HCT116 (cell line): Measurements from ENCODE around the gene GALNT14. TPM values are rescaled to one million over a fixed set of nuclear protein-coding genes. Genes with fewer than 3 reads are reported as not detected.

ENCODE experiments used
- ATAC-seq: fragments of 200-7000 bp; cut with Tn5 transposase; 2 replicates; pipeline ENCODE4 v1.9.1; 2020; ENCODE audit warnings: mild to moderate bottlenecking, moderate library complexity
- BruUV-seq: library from RNA; stranded (reverse); fragments of 400-500 nt; replicated peaks from 2 replicates; lab custom pipeline; 2021; lab: Mats Ljungman, UMichigan
- CTCF ChIA-PET: fragments of 300-600 bp; sonication (Branson Sonifier 250); formaldehyde crosslinking; loops from one replicate; lab custom pipeline; 2021; ENCODE audit warnings: antibody characterized with exemption; lab: Charles Lee
- POLR2A ChIA-PET: fragments of 300-600, 350-600 bp; sonication (Branson Sonifier 250); formaldehyde crosslinking; loops from one replicate; lab custom pipeline; 2021; ENCODE audit warnings: antibody characterized with exemption; lab: Charles Lee
- RAD21 ChIA-PET, 2 experiments: fragments of 300-600 bp; sonication (Branson Sonifier 250); formaldehyde crosslinking; loops; one replicate each; lab custom pipeline; 2023; ENCODE audit warnings: low total read pairs in 2 of 2; ENCODE audit not compliant: uncharacterized antibody in 2 of 2, unreplicated experiment in 2 of 2, low non-redundant PET in 1 of 2; lab: Charles Lee
- DNase-seq: peaks from one replicate; pipeline ENCODE4 v3.0.0-alpha.2; 2010; ENCODE audit warnings: low read depth, low spot score
- H2AFZ ChIP-seq: fragments of 200-600 bp; shearing (Covaris generic), sonication (generic); 2 replicates; pipeline ENCODE4 v1.6.1; 2017; ENCODE audit warnings: low read depth, mixed run types, mixed read lengths, antibody characterized with exemption, low read length; ENCODE audit not compliant: poor library complexity, severe bottlenecking
- H3K27ac ChIP-seq: 2 replicates; pipeline ENCODE4 v1.5.1; 2012; ENCODE audit warnings: low read depth, low read length
- H3K27me3 ChIP-seq: fragments of 200-600 bp; sonication (generic); 2 replicates; pipeline ENCODE4 v1.6.1; 2016; ENCODE audit warnings: mixed run types, low read length, mixed read lengths; ENCODE audit not compliant: insufficient read depth
- H3K36me3 ChIP-seq, 2 experiments: fragments of 200-500 bp in 1 of 2; fragments of 200-600 bp in 1 of 2; sonication (Bioruptor generic) in 1 of 2; sonication (generic) in 1 of 2; 2 replicates each; pipeline versions ENCODE4 v1.5.1 to v1.6.1; 2014 to 2016; ENCODE audit warnings: low read length in 2 of 2, inconsistent platforms in 1 of 2, mixed read lengths in 1 of 2, mixed run types in 1 of 2; ENCODE audit not compliant: insufficient read depth in 2 of 2, control insufficient read depth in 1 of 2
- H3K4me1 ChIP-seq, 2 experiments: fragments of 200-600 bp in 1 of 2; sonication (generic) in 1 of 2; 2 replicates each; pipeline versions ENCODE4 v1.5.1 to v1.6.1; 2012 to 2017; ENCODE audit warnings: low read length in 2 of 2, inconsistent platforms in 1 of 2, mild to moderate bottlenecking in 1 of 2, mixed read lengths in 1 of 2, mixed run types in 1 of 2, moderate library complexity in 1 of 2; ENCODE audit not compliant: insufficient read depth in 2 of 2, control insufficient read depth in 1 of 2
- H3K4me2 ChIP-seq: fragments of 200-600 bp; sonication (generic); 2 replicates; pipeline ENCODE4 v1.6.1; 2017; ENCODE audit warnings: mixed run types, low read length, mixed read lengths
- H3K4me3 ChIP-seq, 2 experiments: fragments of 200-600 bp in 1 of 2; sonication (generic) in 1 of 2; replicated peaks in 1 of 2; 2 replicates each; pipeline ENCODE4 v1.5.1; 2011 to 2016; ENCODE audit warnings: low read length in 2 of 2, control low read depth in 1 of 2, low read depth in 1 of 2, mild to moderate bottlenecking in 1 of 2, mixed read lengths in 1 of 2, mixed run types in 1 of 2
- H3K79me2 ChIP-seq: fragments of 200-600 bp; sonication (generic); 2 replicates; pipeline ENCODE4 v1.6.1; 2017; ENCODE audit warnings: mild to moderate bottlenecking, mixed run types, low read length, moderate library complexity, mixed read lengths; ENCODE audit not compliant: insufficient read depth
- H3K9ac ChIP-seq: fragments of 200-600 bp; sonication (generic); 2 replicates; pipeline ENCODE4 v1.6.1; 2016; ENCODE audit warnings: low read length, mixed read lengths
- H3K9me2 ChIP-seq: fragments of 200-600 bp; sonication (generic), shearing (Covaris generic); 2 replicates; pipeline ENCODE4 v1.6.1; 2017; ENCODE audit warnings: mixed run types, mild to moderate bottlenecking, moderate library complexity; ENCODE audit not compliant: insufficient read depth
- H3K9me3 ChIP-seq, 2 experiments: fragments of 200-500 bp in 1 of 2; fragments of 200-600 bp in 1 of 2; sonication (Bioruptor generic) in 1 of 2; sonication (generic) in 1 of 2; 2 replicates each; pipeline ENCODE4 v1.6.1; 2014 to 2017; ENCODE audit warnings: low read length in 2 of 2, mixed read lengths in 2 of 2, inconsistent platforms in 1 of 2, low read depth in 1 of 2, mild to moderate bottlenecking in 1 of 2, mixed run types in 1 of 2, moderate library complexity in 1 of 2; ENCODE audit not compliant: control insufficient read depth in 1 of 2, insufficient read depth in 1 of 2
- H4K20me1 ChIP-seq: fragments of 200-600 bp; sonication (generic), shearing (Covaris generic); 2 replicates; pipeline ENCODE4 v1.6.1; 2017; ENCODE audit warnings: mixed run types, mild to moderate bottlenecking, moderate library complexity; ENCODE audit not compliant: insufficient read depth
- ATF3 ChIP-seq: IDR thresholded peaks from 2 replicates; pipeline ENCODE4 v1.6.1; 2012
- CTCF ChIP-seq, 3 experiments: fragments of 200-600 bp in 1 of 3; sonication (generic) in 1 of 3; IDR thresholded peaks in 2 of 3; conservative IDR thresholded peaks in 1 of 3; 2 replicates each; pipeline ENCODE4 v1.5.1; 2012 to 2017; ENCODE audit warnings: low read depth in 2 of 3, low read length in 2 of 3, antibody characterized with exemption in 1 of 3, borderline replicate concordance in 1 of 3, control low read depth in 1 of 3, mild to moderate bottlenecking in 1 of 3, mixed read lengths in 1 of 3, mixed run types in 1 of 3, moderate library complexity in 1 of 3; ENCODE audit not compliant: insufficient read depth in 1 of 3
- ELF1 ChIP-seq: IDR thresholded peaks from 2 replicates; pipeline ENCODE4 v1.6.1; 2012; ENCODE audit warnings: low read depth, borderline replicate concordance
- EZH2phosphoT487 ChIP-seq: fragments of 200-600 bp; IDR thresholded peaks from 2 replicates; pipeline ENCODE4 v1.6.1; 2018; ENCODE audit warnings: antibody characterized with exemption, borderline replicate concordance
- JUND ChIP-seq: IDR thresholded peaks from 2 replicates; pipeline ENCODE4 v1.6.1; 2012
- POLR2A ChIP-seq: IDR thresholded peaks from 2 replicates; pipeline ENCODE4 v1.7.0; 2011; ENCODE audit warnings: borderline replicate concordance; ENCODE audit not compliant: insufficient read depth, insufficient read length; ENCODE audit errors: extremely low read depth
- SIN3A ChIP-seq: IDR thresholded peaks from 2 replicates; pipeline ENCODE4 v1.6.1; 2012; ENCODE audit warnings: low read depth
- SRF ChIP-seq: IDR thresholded peaks from 2 replicates; pipeline ENCODE4 v1.6.1; 2012; ENCODE audit warnings: low read depth
- TCF7L2 ChIP-seq: IDR thresholded peaks from 2 replicates; pipeline ENCODE4 v1.7.0; 2011; ENCODE audit warnings: borderline replicate concordance, inconsistent platforms; ENCODE audit not compliant: insufficient read depth, insufficient read length; ENCODE audit errors: extremely low read depth
- ZFX ChIP-seq: fragments of 450-650 bp; IDR thresholded peaks from 2 replicates; pipeline ENCODE4 v1.6.1; 2017
- ZNF274 ChIP-seq: fragments of 200-500 bp; sonication (Bioruptor generic); IDR thresholded peaks from 2 replicates; pipeline ENCODE4 v1.6.1; 2014; ENCODE audit warnings: mild to moderate bottlenecking, low read depth, low read length, inconsistent platforms
- intact Hi-C: fragments of 100-400 bp; cut with micrococcal nuclease; formaldehyde crosslinking; loops from 2 replicates; pipeline ENCODE4 v1.10.0; 2022
- total RNA-seq: library from RNA; stranded (reverse); gene quantifications from one replicate; pipeline ENCODE4 v1.2.1, GENCODE V29; 2021; ENCODE audit not compliant: unreplicated experiment

Gene GALNT14
- total RNA-seq, 1 experiment from 2014 or later = 11.2 TPM

- TF ChIP-seq TCF7L2 = no peak
- TF ChIP-seq ELF1 = no peak
- TF ChIP-seq EZH2phosphoT487 = no peak
These were observed 27.8 kb downstream of the GALNT14 start (continued) for GRCh38 chr2:31110431-31110830.

GRCh38 chr2:31109633-31110192, 28.5 kb downstream of the GALNT14 start:
- H2AFZ ChIP-seq = no peak overlapping the region
- H3K9me2 ChIP-seq = no peaks in the 10 kb centered on the region
- no peaks in the 10 kb centered on the region for H3K9me3 ChIP-seq
- no peak for TF ChIP-seq SIN3A
- no peak for TF ChIP-seq POLR2A
- TF ChIP-seq ZFX = no peak
- TF ChIP-seq ATF3 = no peak
- TF ChIP-seq EZH2phosphoT487 = no peak
- TF ChIP-seq JUND = no peak
- TF ChIP-seq ELF1 = no peak
- no peak for TF ChIP-seq SRF
- TF ChIP-seq ZNF274 = no peak
- no peak for TF ChIP-seq CTCF (IDR thresholded peaks at IDR 0.05 in 2 of 3, conservative IDR thresholded peaks at IDR 0.05 in 1 of 3; ENCODE audit: borderline replicate concordance in 1 of 3, insufficient read depth in 1 of 3, low read depth in 2 of 3, low read length in 2 of 3)
- CTCF ChIA-PET = no interaction called here
- no TSS peak for BruUV-seq
- H3K79me2 ChIP-seq = no peaks in the 10 kb centered on the region
- H3K4me2 ChIP-seq = no peak overlapping the region
- no peak overlapping the region for H3K4me3 ChIP-seq
- H3K9ac ChIP-seq = no peak overlapping the region
- RAD21 ChIA-PET = no interaction called here
- H3K27me3 ChIP-seq = no peaks in the 10 kb centered on the region
- no peak for DNase-seq
- POLR2A ChIA-PET = no interaction called here
- intact Hi-C loops = no loop called here
- no peak for ATAC-seq
- no peaks in the 10 kb centered on the region for H3K4me1 ChIP-seq
- no peak overlapping the region for H3K27ac ChIP-seq
- H3K36me3 ChIP-seq = no peaks in the 10 kb centered on the region
- H4K20me1 ChIP-seq = no peaks in the 10 kb centered on the region
